Measurements from ENCODE around the gene A2ML1. TPM values are rescaled to one million over a fixed set of nuclear protein-coding genes. Genes with fewer than 3 reads are reported as not detected.
"Not testable (repeated sequence)": the region's sequence is repeated elsewhere in the genome, so short reads cannot be mapped to it uniquely, and the experiment has no call there.

A2ML1 gene
- total RNA-seq, 4 donors from 2014 or later: not detected

DNA sequence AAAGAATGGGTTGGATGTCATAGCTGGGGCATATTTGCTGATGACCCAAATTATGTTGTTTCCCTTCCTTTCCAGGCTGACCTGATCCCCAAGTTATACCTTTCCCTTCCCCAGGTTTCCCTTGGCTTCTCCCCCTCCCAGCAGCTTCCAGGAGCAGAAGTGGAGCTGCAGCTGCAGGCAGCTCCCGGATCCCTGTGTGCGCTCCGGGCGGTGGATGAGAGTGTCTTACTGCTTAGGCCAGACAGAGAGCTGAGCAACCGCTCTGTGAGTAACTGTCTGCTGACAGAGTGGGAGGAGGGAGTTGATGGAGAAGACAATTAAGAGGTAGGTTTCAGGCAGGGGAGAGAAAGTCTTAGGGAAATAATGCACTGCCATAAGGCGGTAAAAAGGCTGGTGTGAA lies 25.0 kb downstream of the A2ML1 start:
- H3K27me3 ChIP-seq: no peaks in the 10 kb centered on the region
- WGBS, 2 donors (ENCODE audit: low coverage in 1 of 2): 91 to 92% methylated on average over 2 to 6 of the region's 6 CpGs
- in situ Hi-C loops (cut with MboI; ENCODE audit: low pct_ligation_motif_present in 1 of 4, low pct_unique_long_range_greater_than_20kb in 1 of 4, low sequenced_read_pairs in 3 of 4): no loop called here

DNA sequence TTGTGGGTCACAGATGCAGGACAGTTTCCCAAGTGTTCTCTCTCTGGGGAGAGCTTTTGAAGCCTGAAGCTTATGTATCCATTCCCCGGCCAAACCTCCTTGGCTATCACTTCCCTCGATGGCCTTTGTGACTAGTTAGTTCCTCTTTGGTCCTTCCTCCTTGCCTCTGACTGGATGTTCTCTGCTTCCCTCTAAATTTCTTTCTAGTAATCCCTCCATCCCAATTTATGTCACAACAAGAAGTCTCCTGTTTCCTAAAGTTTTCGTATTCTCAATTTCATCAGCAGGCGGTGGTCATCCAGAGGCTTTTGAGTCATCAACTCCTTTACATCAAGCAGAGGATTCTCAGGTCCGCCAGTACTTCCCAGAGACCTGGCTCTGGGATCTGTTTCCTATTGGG lies 27.5 kb downstream of the A2ML1 start:
- H3K4me1 ChIP-seq: no peaks in the 10 kb centered on the region
- DNase-seq: no peak
- TF ChIP-seq POLR2AphosphoS5 (IDR thresholded peaks at IDR 0.05) (no peak), POLR2A (IDR thresholded peaks at IDR 0.05) (no peak), EP300 (IDR thresholded peaks at IDR 0.05; ENCODE audit: low read depth) (no peak)
- TF ChIP-seq, protein P1, sequence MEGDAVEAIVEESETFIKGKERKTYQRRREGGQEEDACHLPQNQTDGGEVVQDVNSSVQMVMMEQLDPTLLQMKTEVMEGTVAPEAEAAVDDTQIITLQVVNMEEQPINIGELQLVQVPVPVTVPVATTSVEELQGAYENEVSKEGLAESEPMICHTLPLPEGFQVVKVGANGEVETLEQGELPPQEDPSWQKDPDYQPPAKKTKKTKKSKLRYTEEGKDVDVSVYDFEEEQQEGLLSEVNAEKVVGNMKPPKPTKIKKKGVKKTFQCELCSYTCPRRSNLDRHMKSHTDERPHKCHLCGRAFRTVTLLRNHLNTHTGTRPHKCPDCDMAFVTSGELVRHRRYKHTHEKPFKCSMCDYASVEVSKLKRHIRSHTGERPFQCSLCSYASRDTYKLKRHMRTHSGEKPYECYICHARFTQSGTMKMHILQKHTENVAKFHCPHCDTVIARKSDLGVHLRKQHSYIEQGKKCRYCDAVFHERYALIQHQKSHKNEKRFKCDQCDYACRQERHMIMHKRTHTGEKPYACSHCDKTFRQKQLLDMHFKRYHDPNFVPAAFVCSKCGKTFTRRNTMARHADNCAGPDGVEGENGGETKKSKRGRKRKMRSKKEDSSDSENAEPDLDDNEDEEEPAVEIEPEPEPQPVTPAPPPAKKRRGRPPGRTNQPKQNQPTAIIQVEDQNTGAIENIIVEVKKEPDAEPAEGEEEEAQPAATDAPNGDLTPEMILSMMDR (IDR thresholded peaks at IDR 0.05): no peak
- in situ Hi-C loops (cut with MboI; ENCODE audit: low pct_ligation_motif_present in 1 of 4, low pct_unique_long_range_greater_than_20kb in 1 of 4, low sequenced_read_pairs in 3 of 4) (loop anchor here in 2 of 4 donors (25.0 kb wide), 2 partner anchors 163 to 313 kb away; partner anchors contain the start of genes CLEC4E (in 1 of the 2) and RIMKLB (in 1 of the 2)), intact Hi-C loops (cut with DNase I; ENCODE audit: low total_unique reads) (no loop called here)
- no peaks in the 10 kb centered on the region for H3K9me3 ChIP-seq
- no peak overlapping the region for H3K4me3 ChIP-seq
- no peaks in the 10 kb centered on the region for H3K36me3 ChIP-seq
- no peaks in the 10 kb centered on the region for H3K27me3 ChIP-seq
- WGBS, 2 donors (ENCODE audit: low coverage in 1 of 2): 70 to 78% methylated on average over 4 to 5 of the region's 5 CpGs
- no peak overlapping the region for H3K27ac ChIP-seq

More for the DNA sequence above, 25.0 kb downstream of the A2ML1 start:
- intact Hi-C loops (cut with DNase I; ENCODE audit: low total_unique reads): no loop called here
- Histone ChIP-seq H3K4me1 (no peaks in the 10 kb centered on the region), H3K36me3 (no peaks in the 10 kb centered on the region), H3K4me3 (no peak overlapping the region), H3K27ac (no peak overlapping the region), H3K9me3 (no peaks in the 10 kb centered on the region)
- no peak for TF ChIP-seq POLR2A (IDR thresholded peaks at IDR 0.05)
- TF ChIP-seq POLR2AphosphoS5 (IDR thresholded peaks at IDR 0.05): no peak
- TF ChIP-seq, protein P1 (IDR thresholded peaks at IDR 0.05): no peak
- TF ChIP-seq EP300 (IDR thresholded peaks at IDR 0.05; ENCODE audit: low read depth): no peak
- DNase-seq: no peak

DNA sequence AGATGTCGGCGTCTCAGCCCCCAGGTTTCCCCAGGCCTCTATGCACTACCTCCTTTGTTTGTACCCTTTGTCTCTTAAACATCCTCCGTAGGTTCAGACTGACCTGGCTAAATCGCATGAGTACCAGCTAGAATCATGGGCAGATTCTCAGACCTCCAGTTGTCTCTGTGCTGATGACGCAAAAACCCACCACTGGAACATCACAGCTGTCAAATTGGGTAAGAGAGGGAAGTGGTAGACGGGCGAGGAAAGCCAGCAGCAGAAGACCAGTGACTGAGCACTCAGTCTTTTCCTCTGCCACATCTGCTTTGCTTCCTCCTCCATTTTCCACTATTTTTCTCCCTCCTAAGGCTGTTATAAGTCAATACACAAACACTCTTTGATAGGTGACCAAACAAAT lies 29.7 kb downstream of the A2ML1 start:
- WGBS, 2 donors (ENCODE audit: low coverage in 1 of 2): 64 to 71% methylated on average over 5 to 7 of the region's 7 CpGs
- DNase-seq: no peak
- TF ChIP-seq POLR2A (IDR thresholded peaks at IDR 0.05) (no peak), EP300 (IDR thresholded peaks at IDR 0.05; ENCODE audit: low read depth) (no peak), POLR2AphosphoS5 (IDR thresholded peaks at IDR 0.05) (no peak)
- TF ChIP-seq, protein P1 (IDR thresholded peaks at IDR 0.05): no peak
- intact Hi-C loops (cut with DNase I; ENCODE audit: low total_unique reads) (no loop called here), in situ Hi-C loops (cut with MboI; ENCODE audit: low pct_ligation_motif_present in 1 of 4, low pct_unique_long_range_greater_than_20kb in 1 of 4, low sequenced_read_pairs in 3 of 4) (loop anchor here in 2 of 4 donors (25.0 kb wide), 2 partner anchors 165 to 315 kb away; partner anchors contain the start of genes CLEC4E (in 1 of the 2) and RIMKLB (in 1 of the 2))
- Histone ChIP-seq H3K36me3 (no peaks in the 10 kb centered on the region), H3K9me3 (no peaks in the 10 kb centered on the region), H3K27me3 (no peaks in the 10 kb centered on the region), H3K27ac (no peak overlapping the region), H3K4me1 (no peaks in the 10 kb centered on the region), H3K4me3 (no peak overlapping the region)

DNA sequence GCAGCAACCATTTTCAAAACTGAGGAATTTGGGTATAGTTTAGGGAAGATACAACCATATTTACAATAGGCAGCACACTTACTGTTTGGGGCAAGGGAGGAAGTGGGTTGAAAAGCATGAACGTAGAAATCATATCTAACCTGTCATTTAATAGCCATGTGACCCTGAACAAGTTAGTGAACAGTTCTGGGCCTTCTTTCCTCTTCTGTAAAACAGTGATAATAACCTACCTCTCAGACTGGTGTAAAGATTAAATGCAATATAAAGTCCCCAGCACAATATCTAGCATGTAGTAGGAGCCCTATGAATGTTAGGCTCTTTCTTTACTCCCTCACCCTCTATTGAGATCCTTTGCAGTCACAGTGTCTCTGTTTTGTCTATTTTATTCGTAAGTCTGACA lies 33.5 kb downstream of the A2ML1 start:
- Histone ChIP-seq H3K36me3 (no peaks in the 10 kb centered on the region), H3K27ac (no peak overlapping the region), H3K9me3 (no peaks in the 10 kb centered on the region), H3K4me1 (no peaks in the 10 kb centered on the region), H3K4me3 (no peak overlapping the region), H3K27me3 (no peaks in the 10 kb centered on the region)
- DNase-seq: no peak
- intact Hi-C loops (cut with DNase I; ENCODE audit: low total_unique reads) (no loop called here), in situ Hi-C loops (cut with MboI; ENCODE audit: low pct_ligation_motif_present in 1 of 4, low pct_unique_long_range_greater_than_20kb in 1 of 4, low sequenced_read_pairs in 3 of 4) (loop anchor here in 2 of 4 donors (25.0 kb wide), 2 partner anchors 169 to 319 kb away; partner anchors contain the start of genes CLEC4E (in 1 of the 2) and RIMKLB (in 1 of the 2))
- WGBS, 2 donors (ENCODE audit: low coverage in 1 of 2): 47 to 50% methylated on average over 2 of the region's 2 CpGs
- no peak for TF ChIP-seq POLR2AphosphoS5 (IDR thresholded peaks at IDR 0.05)
- TF ChIP-seq EP300 (IDR thresholded peaks at IDR 0.05; ENCODE audit: low read depth): no peak

DNA sequence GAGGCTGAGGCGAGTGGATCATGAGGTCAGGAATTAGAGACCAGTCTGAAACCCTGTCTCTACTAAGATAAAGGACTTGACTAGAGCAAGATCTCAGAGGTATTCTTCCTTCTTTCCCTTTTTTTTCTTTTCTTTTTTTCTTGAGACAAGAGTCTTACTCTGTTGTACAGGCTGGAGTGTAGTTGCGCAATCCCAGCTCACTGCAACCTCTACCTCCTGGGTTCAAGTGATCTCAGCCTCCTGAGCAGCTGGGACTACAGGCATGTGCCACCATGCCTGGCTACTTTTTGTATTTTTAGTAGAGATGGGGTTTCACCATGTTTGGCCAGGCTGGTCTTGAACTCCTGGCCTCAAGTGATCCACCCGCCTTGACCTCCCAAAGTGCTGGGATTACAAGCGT lies 37.0 kb downstream of the A2ML1 start:
- H3K36me3 ChIP-seq; H3K4me1 ChIP-seq; H3K27ac ChIP-seq; DNase-seq; H3K9me3 ChIP-seq; H3K4me3 ChIP-seq; H3K27me3 ChIP-seq; intact Hi-C loops (cut with DNase I; ENCODE audit: low total_unique reads): not testable (repeated sequence)
- WGBS, 2 donors (ENCODE audit: low coverage in 1 of 2): 91 to 100% methylated on average over 1 to 4 of the region's 4 CpGs
- in situ Hi-C loops (cut with MboI; ENCODE audit: low pct_ligation_motif_present in 1 of 4, low pct_unique_long_range_greater_than_20kb in 1 of 4, low sequenced_read_pairs in 3 of 4): loop anchor here in 2 of 4 donors (25.0 kb wide), 2 partner anchors 172 to 322 kb away; partner anchors contain the start of genes CLEC4E (in 1 of the 2) and RIMKLB (in 1 of the 2)
